ENCODE data around the gene GBX1. TPM values are rescaled to one million over a fixed set of nuclear protein-coding genes. Genes with fewer than 3 reads are reported as not detected.

GBX1 gene
- total and polyA plus RNA-seq, 4 donors = not detected

- Histone ChIP-seq H3K36me3 (ENCODE audit: control insufficient read depth in 4 of 4, insufficient read depth in 4 of 4, low read length in 4 of 4) (no peaks in the 10 kb centered on the region), H3K4me1 (ENCODE audit: control insufficient read depth in 5 of 5, insufficient read depth in 5 of 5, low read length in 5 of 5) (peaks cover 0 to 20% (median 0%) of the 10 kb centered on the region in 5 donors), H3K4me3 (no peak overlapping the region), H3K27ac (ENCODE audit: low read depth in 1 of 2, low read length in 1 of 2) (no peak overlapping the region), H3K27me3 (ENCODE audit: control insufficient read depth in 3 of 3, insufficient read depth in 3 of 3, low read length in 2 of 3) (peaks cover 0 to 2% (median 0%) of the 10 kb centered on the region in 3 donors), H3K9ac (ENCODE audit: insufficient read depth in 1 of 2, low read length in 2 of 2) (no peak overlapping the region), H3K9me3 (ENCODE audit: control insufficient read depth in 4 of 4, insufficient read depth in 3 of 4, low read length in 3 of 4) (no peaks in the 10 kb centered on the region)
- no peak for ATAC-seq (ENCODE audit: insufficient read depth, low FRiP score)
- 65 to 80% methylated on average over 30 of the region's 30 CpGs for WGBS, 2 donors
- TF ChIP-seq CTCF (IDR thresholded peaks at IDR 0.05; ENCODE audit: control extremely low read depth, extremely low read depth) = no peak
- peak; percentile 89 to 93 (median 93) for DNase-seq
Measured at GRCh38 chr7:151198945-151199848, 31.7 kb upstream of the GBX1 start.

DNA sequence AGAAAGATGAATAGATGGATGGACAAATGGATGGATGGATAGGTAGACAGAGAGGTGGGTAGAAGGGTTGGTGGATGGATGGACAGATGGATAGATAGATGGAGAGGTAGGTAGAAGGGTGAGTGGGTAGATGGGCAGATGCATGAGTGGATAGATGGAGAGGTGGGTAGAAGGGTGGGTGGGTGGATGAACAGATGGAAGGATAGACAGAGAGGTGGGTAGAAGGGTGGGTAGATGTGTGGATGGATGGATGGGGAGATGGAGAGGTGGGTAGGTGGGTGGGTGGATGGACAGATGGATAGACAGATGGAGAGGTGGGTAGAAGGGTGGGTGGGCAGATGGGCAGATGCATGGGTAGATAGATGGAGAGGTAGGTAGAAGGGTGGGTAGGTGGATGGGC lies 30.4 kb upstream of the GBX1 start:
- no peak for DNase-seq
- H3K9me3 ChIP-seq (ENCODE audit: control insufficient read depth in 4 of 4, insufficient read depth in 3 of 4, low read length in 3 of 4) = no peaks in the 10 kb centered on the region
- no peaks in the 10 kb centered on the region for H3K27me3 ChIP-seq (ENCODE audit: control insufficient read depth in 3 of 3, insufficient read depth in 3 of 3, low read length in 2 of 3)
- ATAC-seq (ENCODE audit: insufficient read depth, low FRiP score) = no peak
- H3K9ac ChIP-seq (ENCODE audit: insufficient read depth in 1 of 2, low read length in 2 of 2) = no peak overlapping the region
- TF ChIP-seq CTCF (IDR thresholded peaks at IDR 0.05; ENCODE audit: control extremely low read depth, extremely low read depth) = no peak
- H3K4me1 ChIP-seq (ENCODE audit: control insufficient read depth in 5 of 5, insufficient read depth in 5 of 5, low read length in 5 of 5) = peaks cover 0 to 20% (median 0%) of the 10 kb centered on the region in 5 donors
- H3K4me3 ChIP-seq = no peak overlapping the region
- no peaks in the 10 kb centered on the region for H3K36me3 ChIP-seq (ENCODE audit: control insufficient read depth in 4 of 4, insufficient read depth in 4 of 4, low read length in 4 of 4)
- H3K27ac ChIP-seq (ENCODE audit: low read depth in 1 of 2, low read length in 1 of 2) = no peak overlapping the region

- Histone ChIP-seq H3K9me3 (ENCODE audit: control insufficient read depth in 4 of 4, insufficient read depth in 3 of 4, low read length in 3 of 4) (no peaks in the 10 kb centered on the region), H3K27me3 (ENCODE audit: control insufficient read depth in 3 of 3, insufficient read depth in 3 of 3, low read length in 2 of 3) (no peaks in the 10 kb centered on the region), H3K4me3 (no peak overlapping the region), H3K27ac (ENCODE audit: low read depth in 1 of 2, low read length in 1 of 2) (no peak overlapping the region), H3K4me1 (ENCODE audit: control insufficient read depth in 5 of 5, insufficient read depth in 5 of 5, low read length in 5 of 5) (peaks cover 0 to 20% (median 0%) of the 10 kb centered on the region in 5 donors), H3K9ac (ENCODE audit: insufficient read depth in 1 of 2, low read length in 2 of 2) (no peak overlapping the region), H3K36me3 (ENCODE audit: control insufficient read depth in 4 of 4, insufficient read depth in 4 of 4, low read length in 4 of 4) (no peaks in the 10 kb centered on the region)
- ATAC-seq (ENCODE audit: insufficient read depth, low FRiP score) (no peak), DNase-seq (no peak)
- 47 to 57% methylated on average over 19 of the region's 19 CpGs for WGBS, 2 donors
- TF ChIP-seq CTCF (IDR thresholded peaks at IDR 0.05; ENCODE audit: control extremely low read depth, extremely low read depth) = no peak
Measured at GRCh38 chr7:151195616-151196450, 28.3 kb upstream of the GBX1 start.
